ENCODE measurements around the gene RUNX2.

GRCh38 chr6:45576648-45577624, 248.8 kb downstream of the RUNX2 start:
- TF ChIP-seq CTCF (IDR thresholded peaks at IDR 0.05; ENCODE audit: low read depth, low read length) (no peak), MAX (IDR thresholded peaks at IDR 0.05; ENCODE audit: low read depth, low read length) (no peak), POLR2A (IDR thresholded peaks at IDR 0.05; ENCODE audit: extremely low read depth, insufficient read length) (no peak), MYC (IDR thresholded peaks at IDR 0.05; ENCODE audit: low read depth, low read length) (no peak)

Measured in NB4 (cell line).